Esophagus squamous epithelium (tissue), 4 donors: ENCODE results near the gene TMEM72.

Source experiments
- CTCF ChIP-seq, 6 experiments: fragments of 450-650 bp in 4 of 6; fragments of 200-600 bp in 2 of 6; sonication (generic) in 2 of 6; IDR thresholded peaks; one replicate each; pipeline ENCODE4 v1.5.1; 2016 to 2019; ENCODE audit warnings: antibody characterized with exemption in 6 of 6, mild to moderate bottlenecking in 4 of 6, moderate library complexity in 4 of 6
- POLR2A ChIP-seq, 4 donors: fragments of 450-650 bp; IDR thresholded peaks; one replicate each; pipeline ENCODE4 v1.6.1; 2017; ENCODE audit warnings: antibody characterized with exemption in 4 of 4, mild to moderate bottlenecking in 4 of 4, moderate library complexity in 3 of 4

GRCh38 chr10:44965104-44965503 lies 54.0 kb downstream of the TMEM72 start:
- TF ChIP-seq CTCF (IDR thresholded peaks at IDR 0.05) (no peak), POLR2A (IDR thresholded peaks at IDR 0.05) (no peak)
